H1 (cell line): ENCODE measurements around the gene PRSS36. TPM values are rescaled to one million over a fixed set of nuclear protein-coding genes. Genes with fewer than 3 reads are reported as not detected.

Source experiments
- BRCA1 ChIP-seq: IDR thresholded peaks from 2 replicates; pipeline ENCODE4 v1.6.1; 2012; ENCODE audit warnings: low read depth, low read length, improper control_type of control experiment
- CHD1 ChIP-seq: IDR thresholded peaks from 2 replicates; pipeline ENCODE4 v1.6.1; 2012; ENCODE audit warnings: low read depth, low read length, improper control_type of control experiment
- FOSL1 ChIP-seq: IDR thresholded peaks from 2 replicates; pipeline ENCODE4 v1.6.1; 2011; ENCODE audit warnings: mild to moderate bottlenecking, low read depth, low read length, moderate library complexity; ENCODE audit not compliant: insufficient read depth
- PHF8 ChIP-seq: fragments of 200-600 bp; sonication (generic); conservative IDR thresholded peaks from 2 replicates; pipeline ENCODE4 v1.7.1; 2012; ENCODE audit warnings: low read depth, mild to moderate bottlenecking, inconsistent platforms, low read length, moderate library complexity
- SRF ChIP-seq: IDR thresholded peaks from 2 replicates; pipeline ENCODE4 v1.6.1; 2011; ENCODE audit warnings: mild to moderate bottlenecking, low read depth, low read length, moderate library complexity
- TBP ChIP-seq: IDR thresholded peaks from 2 replicates; pipeline ENCODE4 v1.6.1; 2011; ENCODE audit warnings: low read depth, low read length, improper control_type of control experiment
- ZNF274 ChIP-seq: IDR thresholded peaks from 2 replicates; pipeline ENCODE4 v1.7.0; 2012; ENCODE audit warnings: low read length, borderline replicate concordance; ENCODE audit errors: extremely low read depth
- polyA plus RNA-seq, 7 experiments: library from polyadenylated mRNA; depleted of rRNA in 3 of 7; stranded (reverse) in 5 of 7; unstranded in 2 of 7; fragments of >200 nt in 5 of 7; fragments of 200-250 nt in 2 of 7; gene quantifications; 1 replicate in 5 of 7; 2 replicates in 1 of 7; 4 replicates in 1 of 7; pipeline versions ENCODE4 v1.2.1 to v1.2.3, GENCODE V29; 2011 to 2013; ENCODE audit warnings: missing spikeins in 2 of 7, mixed read lengths in 2 of 7
- total RNA-seq: library from RNA; stranded (reverse); fragmentation: NEBNext Ultra II Directional; extraction: Animal tissue kit (Norgen Biotek cat#: 25700); gene quantifications from 2 replicates; pipeline ENCODE4 v1.2.1, GENCODE V29; 2021
- TF ChIP-seq, protein P1 (sequence below): fragments of 300-600 bp; sonication (generic); IDR thresholded peaks from 2 replicates; pipeline ENCODE4 v1.7.1; 2012; ENCODE audit warnings: low read length, moderate library complexity, mild to moderate bottlenecking, inconsistent platforms; ENCODE audit not compliant: insufficient replicate concordance

The PRSS36 gene
- total and polyA plus RNA-seq, 2 of the 8 experiments (the other 6 are each of a cell fraction or from before 2014, with no cell fraction given), result 1.3 to 1.9 TPM

DNA sequence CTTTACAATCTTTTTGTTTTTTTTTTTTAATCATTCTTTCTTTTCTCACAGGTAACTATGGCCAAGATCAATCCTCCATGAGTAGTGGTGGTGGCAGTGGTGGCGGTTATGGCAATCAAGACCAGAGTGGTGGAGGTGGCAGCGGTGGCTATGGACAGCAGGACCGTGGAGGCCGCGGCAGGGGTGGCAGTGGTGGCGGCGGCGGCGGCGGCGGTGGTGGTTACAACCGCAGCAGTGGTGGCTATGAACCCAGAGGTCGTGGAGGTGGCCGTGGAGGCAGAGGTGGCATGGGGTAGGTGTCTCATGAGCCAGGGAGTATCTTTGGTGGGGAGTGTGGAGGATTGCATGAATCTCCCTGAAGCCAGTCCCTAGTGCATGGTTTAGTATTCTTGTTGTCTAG lies 35.0 kb upstream of the PRSS36 start (continued):
- TF ChIP-seq, protein P1, sequence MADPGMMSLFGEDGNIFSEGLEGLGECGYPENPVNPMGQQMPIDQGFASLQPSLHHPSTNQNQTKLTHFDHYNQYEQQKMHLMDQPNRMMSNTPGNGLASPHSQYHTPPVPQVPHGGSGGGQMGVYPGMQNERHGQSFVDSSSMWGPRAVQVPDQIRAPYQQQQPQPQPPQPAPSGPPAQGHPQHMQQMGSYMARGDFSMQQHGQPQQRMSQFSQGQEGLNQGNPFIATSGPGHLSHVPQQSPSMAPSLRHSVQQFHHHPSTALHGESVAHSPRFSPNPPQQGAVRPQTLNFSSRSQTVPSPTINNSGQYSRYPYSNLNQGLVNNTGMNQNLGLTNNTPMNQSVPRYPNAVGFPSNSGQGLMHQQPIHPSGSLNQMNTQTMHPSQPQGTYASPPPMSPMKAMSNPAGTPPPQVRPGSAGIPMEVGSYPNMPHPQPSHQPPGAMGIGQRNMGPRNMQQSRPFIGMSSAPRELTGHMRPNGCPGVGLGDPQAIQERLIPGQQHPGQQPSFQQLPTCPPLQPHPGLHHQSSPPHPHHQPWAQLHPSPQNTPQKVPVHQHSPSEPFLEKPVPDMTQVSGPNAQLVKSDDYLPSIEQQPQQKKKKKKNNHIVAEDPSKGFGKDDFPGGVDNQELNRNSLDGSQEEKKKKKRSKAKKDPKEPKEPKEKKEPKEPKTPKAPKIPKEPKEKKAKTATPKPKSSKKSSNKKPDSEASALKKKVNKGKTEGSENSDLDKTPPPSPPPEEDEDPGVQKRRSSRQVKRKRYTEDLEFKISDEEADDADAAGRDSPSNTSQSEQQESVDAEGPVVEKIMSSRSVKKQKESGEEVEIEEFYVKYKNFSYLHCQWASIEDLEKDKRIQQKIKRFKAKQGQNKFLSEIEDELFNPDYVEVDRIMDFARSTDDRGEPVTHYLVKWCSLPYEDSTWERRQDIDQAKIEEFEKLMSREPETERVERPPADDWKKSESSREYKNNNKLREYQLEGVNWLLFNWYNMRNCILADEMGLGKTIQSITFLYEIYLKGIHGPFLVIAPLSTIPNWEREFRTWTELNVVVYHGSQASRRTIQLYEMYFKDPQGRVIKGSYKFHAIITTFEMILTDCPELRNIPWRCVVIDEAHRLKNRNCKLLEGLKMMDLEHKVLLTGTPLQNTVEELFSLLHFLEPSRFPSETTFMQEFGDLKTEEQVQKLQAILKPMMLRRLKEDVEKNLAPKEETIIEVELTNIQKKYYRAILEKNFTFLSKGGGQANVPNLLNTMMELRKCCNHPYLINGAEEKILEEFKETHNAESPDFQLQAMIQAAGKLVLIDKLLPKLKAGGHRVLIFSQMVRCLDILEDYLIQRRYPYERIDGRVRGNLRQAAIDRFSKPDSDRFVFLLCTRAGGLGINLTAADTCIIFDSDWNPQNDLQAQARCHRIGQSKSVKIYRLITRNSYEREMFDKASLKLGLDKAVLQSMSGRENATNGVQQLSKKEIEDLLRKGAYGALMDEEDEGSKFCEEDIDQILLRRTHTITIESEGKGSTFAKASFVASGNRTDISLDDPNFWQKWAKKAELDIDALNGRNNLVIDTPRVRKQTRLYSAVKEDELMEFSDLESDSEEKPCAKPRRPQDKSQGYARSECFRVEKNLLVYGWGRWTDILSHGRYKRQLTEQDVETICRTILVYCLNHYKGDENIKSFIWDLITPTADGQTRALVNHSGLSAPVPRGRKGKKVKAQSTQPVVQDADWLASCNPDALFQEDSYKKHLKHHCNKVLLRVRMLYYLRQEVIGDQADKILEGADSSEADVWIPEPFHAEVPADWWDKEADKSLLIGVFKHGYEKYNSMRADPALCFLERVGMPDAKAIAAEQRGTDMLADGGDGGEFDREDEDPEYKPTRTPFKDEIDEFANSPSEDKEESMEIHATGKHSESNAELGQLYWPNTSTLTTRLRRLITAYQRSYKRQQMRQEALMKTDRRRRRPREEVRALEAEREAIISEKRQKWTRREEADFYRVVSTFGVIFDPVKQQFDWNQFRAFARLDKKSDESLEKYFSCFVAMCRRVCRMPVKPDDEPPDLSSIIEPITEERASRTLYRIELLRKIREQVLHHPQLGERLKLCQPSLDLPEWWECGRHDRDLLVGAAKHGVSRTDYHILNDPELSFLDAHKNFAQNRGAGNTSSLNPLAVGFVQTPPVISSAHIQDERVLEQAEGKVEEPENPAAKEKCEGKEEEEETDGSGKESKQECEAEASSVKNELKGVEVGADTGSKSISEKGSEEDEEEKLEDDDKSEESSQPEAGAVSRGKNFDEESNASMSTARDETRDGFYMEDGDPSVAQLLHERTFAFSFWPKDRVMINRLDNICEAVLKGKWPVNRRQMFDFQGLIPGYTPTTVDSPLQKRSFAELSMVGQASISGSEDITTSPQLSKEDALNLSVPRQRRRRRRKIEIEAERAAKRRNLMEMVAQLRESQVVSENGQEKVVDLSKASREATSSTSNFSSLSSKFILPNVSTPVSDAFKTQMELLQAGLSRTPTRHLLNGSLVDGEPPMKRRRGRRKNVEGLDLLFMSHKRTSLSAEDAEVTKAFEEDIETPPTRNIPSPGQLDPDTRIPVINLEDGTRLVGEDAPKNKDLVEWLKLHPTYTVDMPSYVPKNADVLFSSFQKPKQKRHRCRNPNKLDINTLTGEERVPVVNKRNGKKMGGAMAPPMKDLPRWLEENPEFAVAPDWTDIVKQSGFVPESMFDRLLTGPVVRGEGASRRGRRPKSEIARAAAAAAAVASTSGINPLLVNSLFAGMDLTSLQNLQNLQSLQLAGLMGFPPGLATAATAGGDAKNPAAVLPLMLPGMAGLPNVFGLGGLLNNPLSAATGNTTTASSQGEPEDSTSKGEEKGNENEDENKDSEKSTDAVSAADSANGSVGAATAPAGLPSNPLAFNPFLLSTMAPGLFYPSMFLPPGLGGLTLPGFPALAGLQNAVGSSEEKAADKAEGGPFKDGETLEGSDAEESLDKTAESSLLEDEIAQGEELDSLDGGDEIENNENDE, result no peak
- TF ChIP-seq SRF, result no peak
- TF ChIP-seq TBP, result no peak
- TF ChIP-seq ZNF274, result no peak
- TF ChIP-seq FOSL1, result no peak
- TF ChIP-seq CHD1, result no peak
- TF ChIP-seq BRCA1, result no peak
- no peak for TF ChIP-seq PHF8
